C4-2B (cell line): ENCODE measurements around the gene CBLN4.

Source experiments
- CTCF ChIP-seq: fragments of 450-650 bp; conservative IDR thresholded peaks from 2 replicates; pipeline ENCODE4 v1.5.1; 2017; ENCODE audit warnings: mild to moderate bottlenecking
- ZFX ChIP-seq: fragments of 450-650 bp; IDR thresholded peaks from 2 replicates; pipeline ENCODE4 v1.6.1; 2017

- TF ChIP-seq CTCF (no peak), ZFX (no peak)
Observed at GRCh38 chr20:55961376-55962330, 43.7 kb downstream of the CBLN4 start.
